ENCODE measurements around the gene KCNJ15. TPM values are rescaled to one million over a fixed set of nuclear protein-coding genes. Genes with fewer than 3 reads are reported as not detected.

KCNJ15 gene
- polyA plus RNA-seq, 6 donors from 2014 or later: 0.16 TPM; not detected in 5

- Mint-ChIP-seq H3K4me1 (no peaks in the 10 kb centered on the region), H3K36me3 (no peaks in the 10 kb centered on the region), H3K27ac (no peak overlapping the region), H3K27me3 (peaks cover 0 to 8% (median 0%) of the 10 kb centered on the region in 3 donors), H3K9me3 (peaks cover 0 to 1% (median 0%) of the 10 kb centered on the region in 7 donors), H3K4me3 (no peak overlapping the region)
- DNase-seq: no peak
- no peak for ATAC-seq (ENCODE audit: low read depth in 2 of 2)
These were observed 8.4 kb downstream of the KCNJ15 start for GRCh38 chr21:38265166-38265565.

GRCh38 chr21:38266732-38267131, 9.9 kb downstream of the KCNJ15 start:
- Mint-ChIP-seq H3K4me1 (no peaks in the 10 kb centered on the region), H3K9me3 (peaks cover 0 to 1% (median 0%) of the 10 kb centered on the region in 7 donors), H3K4me3 (no peak overlapping the region), H3K36me3 (no peaks in the 10 kb centered on the region), H3K27me3 (peaks cover 0 to 8% (median 0%) of the 10 kb centered on the region in 3 donors), H3K27ac (no peak overlapping the region)
- DNase-seq (no peak), ATAC-seq (ENCODE audit: low read depth in 2 of 2) (no peak)

GRCh38 chr21:38267136-38267755, 10.5 kb downstream of the KCNJ15 start:
- DNase-seq (no peak), ATAC-seq (ENCODE audit: low read depth in 2 of 2) (no peak)
- Mint-ChIP-seq H3K36me3 (no peaks in the 10 kb centered on the region), H3K4me3 (no peak overlapping the region), H3K27ac (no peak overlapping the region), H3K9me3 (peaks cover 0 to 1% (median 0%) of the 10 kb centered on the region in 7 donors), H3K27me3 (peaks cover 0 to 8% (median 0%) of the 10 kb centered on the region in 3 donors), H3K4me1 (no peaks in the 10 kb centered on the region)

GRCh38 chr21:38267991-38268863, 11.4 kb downstream of the KCNJ15 start:
- peaks cover 0 to 8% (median 0%) of the 10 kb centered on the region in 3 donors for H3K27me3 Mint-ChIP-seq
- no peak overlapping the region for H3K27ac Mint-ChIP-seq
- ATAC-seq (ENCODE audit: low read depth in 2 of 2) (no peak), DNase-seq (no peak)
- H3K4me3 Mint-ChIP-seq: no peak overlapping the region
- no peaks in the 10 kb centered on the region for H3K36me3 Mint-ChIP-seq
- peaks cover 0 to 1% (median 0%) of the 10 kb centered on the region in 7 donors for H3K9me3 Mint-ChIP-seq
- H3K4me1 Mint-ChIP-seq: no peaks in the 10 kb centered on the region

GRCh38 chr21:38268864-38269575, 12.2 kb downstream of the KCNJ15 start:
- H3K27me3 Mint-ChIP-seq: peaks cover 0 to 8% (median 0%) of the 10 kb centered on the region in 3 donors
- H3K27ac Mint-ChIP-seq: no peak overlapping the region
- H3K4me1 Mint-ChIP-seq: no peaks in the 10 kb centered on the region
- no peak for ATAC-seq (ENCODE audit: low read depth in 2 of 2)
- H3K36me3 Mint-ChIP-seq: no peaks in the 10 kb centered on the region
- H3K9me3 Mint-ChIP-seq: peaks cover 0 to 1% (median 0%) of the 10 kb centered on the region in 7 donors
- H3K4me3 Mint-ChIP-seq: no peak overlapping the region
- no peak for DNase-seq

- ATAC-seq (ENCODE audit: low read depth in 2 of 2): no peak
- no peaks in the 10 kb centered on the region for H3K36me3 Mint-ChIP-seq
- H3K27ac Mint-ChIP-seq: no peak overlapping the region
These were observed 12.8 kb downstream of the KCNJ15 start for GRCh38 chr21:38269576-38269936.

GRCh38 chr21:38272215-38272614, 15.4 kb downstream of the KCNJ15 start:
- H3K36me3 Mint-ChIP-seq: no peaks in the 10 kb centered on the region
- H3K4me3 Mint-ChIP-seq: no peak overlapping the region
- no peaks in the 10 kb centered on the region for H3K9me3 Mint-ChIP-seq
- no peaks in the 10 kb centered on the region for H3K27me3 Mint-ChIP-seq
- DNase-seq (no peak), ATAC-seq (ENCODE audit: low read depth in 2 of 2) (no peak)
- H3K27ac Mint-ChIP-seq: no peak overlapping the region
- no peaks in the 10 kb centered on the region for H3K4me1 Mint-ChIP-seq

More at GRCh38 chr21:38269576-38269936, 12.8 kb downstream of the KCNJ15 start:
- H3K27me3 Mint-ChIP-seq: peaks cover 0 to 7% (median 0%) of the 10 kb centered on the region in 3 donors
- no peaks in the 10 kb centered on the region for H3K4me1 Mint-ChIP-seq
- H3K4me3 Mint-ChIP-seq: no peak overlapping the region
- DNase-seq: no peak
- peaks cover 0 to 1% (median 0%) of the 10 kb centered on the region in 7 donors for H3K9me3 Mint-ChIP-seq

- H3K4me3 Mint-ChIP-seq: no peak overlapping the region
- peaks cover 0 to 3% (median 0%) of the 10 kb centered on the region in 7 donors for H3K9me3 Mint-ChIP-seq
- H3K36me3 Mint-ChIP-seq: no peaks in the 10 kb centered on the region
- no peaks in the 10 kb centered on the region for H3K4me1 Mint-ChIP-seq
- DNase-seq (no peak), ATAC-seq (ENCODE audit: low read depth in 2 of 2) (no peak)
- peaks cover 0 to 2% (median 0%) of the 10 kb centered on the region in 3 donors for H3K27me3 Mint-ChIP-seq
- H3K27ac Mint-ChIP-seq: no peak overlapping the region
These were observed 17.2 kb downstream of the KCNJ15 start for GRCh38 chr21:38273745-38274542.

GRCh38 chr21:38277501-38278131, 20.8 kb downstream of the KCNJ15 start:
- ATAC-seq (ENCODE audit: low read depth in 2 of 2): no peak
- H3K27ac Mint-ChIP-seq: no peak overlapping the region
- H3K27me3 Mint-ChIP-seq: peaks cover 0 to 6% (median 0%) of the 10 kb centered on the region in 3 donors
- no peak for DNase-seq
- H3K4me3 Mint-ChIP-seq: no peak overlapping the region
- H3K4me1 Mint-ChIP-seq: no peaks in the 10 kb centered on the region
- no peaks in the 10 kb centered on the region for H3K36me3 Mint-ChIP-seq
- peaks cover 0 to 7% (median 0%) of the 10 kb centered on the region in 7 donors for H3K9me3 Mint-ChIP-seq

- no peak for ATAC-seq (ENCODE audit: low read depth in 2 of 2)
- H3K36me3 Mint-ChIP-seq: no peaks in the 10 kb centered on the region
- H3K4me3 Mint-ChIP-seq: no peak overlapping the region
- peaks cover 0 to 7% (median 0%) of the 10 kb centered on the region in 7 donors for H3K9me3 Mint-ChIP-seq
- H3K27me3 Mint-ChIP-seq: peaks cover 0 to 6% (median 5%) of the 10 kb centered on the region in 3 donors
- H3K4me1 Mint-ChIP-seq: no peaks in the 10 kb centered on the region
- no peak for DNase-seq
- H3K27ac Mint-ChIP-seq: no peak overlapping the region
These were observed 23.7 kb downstream of the KCNJ15 start for GRCh38 chr21:38280454-38280853.

- Mint-ChIP-seq H3K36me3 (no peaks in the 10 kb centered on the region), H3K4me1 (no peaks in the 10 kb centered on the region), H3K9me3 (peaks cover 0 to 7% (median 0%) of the 10 kb centered on the region in 7 donors), H3K27me3 (peaks cover 0 to 6% (median 5%) of the 10 kb centered on the region in 3 donors), H3K4me3 (no peak overlapping the region), H3K27ac (no peak overlapping the region)
- DNase-seq (no peak), ATAC-seq (ENCODE audit: low read depth in 2 of 2) (no peak)
These were observed 24.1 kb downstream of the KCNJ15 start for GRCh38 chr21:38280867-38281266.

GRCh38 chr21:38282921-38283320, 26.1 kb downstream of the KCNJ15 start:
- Mint-ChIP-seq H3K27ac (no peak overlapping the region), H3K9me3 (peaks cover 0 to 7% (median 0%) of the 10 kb centered on the region in 7 donors), H3K27me3 (peaks cover 0 to 6% (median 5%) of the 10 kb centered on the region in 3 donors), H3K4me3 (no peak overlapping the region), H3K4me1 (no peaks in the 10 kb centered on the region), H3K36me3 (no peaks in the 10 kb centered on the region)
- ATAC-seq (ENCODE audit: low read depth in 2 of 2) (no peak), DNase-seq (no peak)
